Astrocyte (in vitro differentiated cells and primary cell): ENCODE measurements around the gene DGAT2. TPM values are rescaled to one million over a fixed set of nuclear protein-coding genes. Genes with fewer than 3 reads are reported as not detected.

Experiments
- DNase-seq: peaks from one replicate; pipeline ENCODE4 v3.0.0-alpha.2; 2010; ENCODE audit warnings: low read depth
- FAIRE-seq: peaks from 2 replicates; lab custom pipeline; 2011; peaks lifted over from hg19 to GRCh38; lab: Jason Lieb, UNC
- H2AFZ ChIP-seq: 2 replicates; pipeline ENCODE4 v1.6.0; 2012; ENCODE audit warnings: low read depth, low read length, inconsistent platforms
- H3K27ac ChIP-seq: 2 replicates; pipeline ENCODE4 v1.5.1; 2011; ENCODE audit warnings: low read depth, low read length, inconsistent platforms
- H3K27me3 ChIP-seq: 2 replicates; pipeline ENCODE4 v1.6.0; 2011; ENCODE audit warnings: low read length, inconsistent platforms; ENCODE audit not compliant: insufficient read depth
- H3K36me3 ChIP-seq: 2 replicates; pipeline ENCODE4 v1.5.1; 2011; ENCODE audit warnings: low read length, inconsistent platforms; ENCODE audit not compliant: insufficient read depth
- H3K4me1 ChIP-seq: 2 replicates; pipeline ENCODE4 v1.5.1; 2011; ENCODE audit warnings: low read length, inconsistent platforms; ENCODE audit not compliant: insufficient read depth
- H3K4me2 ChIP-seq: 2 replicates; pipeline ENCODE4 v1.6.0; 2012; ENCODE audit warnings: low read length, inconsistent platforms
- H3K4me3 ChIP-seq: 2 replicates; pipeline ENCODE4 v1.5.1; 2011; ENCODE audit warnings: low read depth, mild to moderate bottlenecking, low read length, inconsistent platforms; ENCODE audit not compliant: insufficient read depth
- H3K79me2 ChIP-seq: 2 replicates; pipeline ENCODE4 v1.6.0; 2012; ENCODE audit warnings: mild to moderate bottlenecking, low read length, inconsistent platforms; ENCODE audit not compliant: insufficient read depth
- H3K9ac ChIP-seq: 2 replicates; pipeline ENCODE4 v1.6.0; 2012; ENCODE audit warnings: mild to moderate bottlenecking, low read length, inconsistent platforms
- H3K9me3 ChIP-seq: 2 replicates; pipeline ENCODE4 v1.5.1; 2012; ENCODE audit warnings: low read depth, mild to moderate bottlenecking, low read length, inconsistent platforms; ENCODE audit not compliant: insufficient read depth
- H4K20me1 ChIP-seq: 2 replicates; pipeline ENCODE4 v1.6.0; 2012; ENCODE audit warnings: low read length, inconsistent platforms; ENCODE audit not compliant: insufficient read depth
- H3K27ac Mint-ChIP-seq: one replicate; pipeline ENCODE4 v1.8.0; 2021; ENCODE audit warnings: mild to moderate bottlenecking, mixed read lengths; ENCODE audit not compliant: unreplicated experiment
- H3K27me3 Mint-ChIP-seq: one replicate; pipeline ENCODE4 v1.8.0; 2021; ENCODE audit warnings: low read depth, mixed read lengths; ENCODE audit not compliant: unreplicated experiment
- H3K36me3 Mint-ChIP-seq: one replicate; pipeline ENCODE4 v1.8.0; 2021; ENCODE audit warnings: low read depth, mixed read lengths; ENCODE audit not compliant: unreplicated experiment
- H3K4me1 Mint-ChIP-seq: one replicate; pipeline ENCODE4 v1.8.0; 2021; ENCODE audit warnings: low read depth, mixed read lengths; ENCODE audit not compliant: unreplicated experiment
- H3K4me3 Mint-ChIP-seq: one replicate; pipeline ENCODE4 v1.8.0; 2021; ENCODE audit warnings: mild to moderate bottlenecking, moderate library complexity, mixed read lengths; ENCODE audit not compliant: unreplicated experiment
- H3K9me3 Mint-ChIP-seq: one replicate; pipeline ENCODE4 v1.8.0; 2021; ENCODE audit warnings: mild to moderate bottlenecking, mixed read lengths; ENCODE audit not compliant: unreplicated experiment
- CTCF ChIP-seq: IDR thresholded peaks from 2 replicates; pipeline ENCODE4 v1.5.1; 2011; ENCODE audit warnings: low read depth, mild to moderate bottlenecking, inconsistent platforms, low read length, moderate library complexity; ENCODE audit not compliant: insufficient read depth
- EZH2 ChIP-seq: IDR thresholded peaks from 2 replicates; pipeline ENCODE4 v1.6.1; 2012; ENCODE audit warnings: mild to moderate bottlenecking, low read length, inconsistent platforms; ENCODE audit not compliant: insufficient read depth
- total RNA-seq: library from RNA; stranded (reverse); gene quantifications from 2 replicates; pipeline ENCODE4 v1.2.1, GENCODE V29; 2021

DGAT2 gene
- total RNA-seq, 1 donor from 2014 or later = 0.73 TPM

GRCh38 chr11:75782540-75783263 is 14.1 kb downstream of the DGAT2 start:
- Histone ChIP-seq H3K4me1 (peaks cover 4% of the 10 kb centered on the region), H3K27me3 (no peaks in the 10 kb centered on the region), H2AFZ (no peak overlapping the region), H4K20me1 (no peaks in the 10 kb centered on the region), H3K27ac (no peak overlapping the region), H3K36me3 (no peaks in the 10 kb centered on the region), H3K79me2 (no peaks in the 10 kb centered on the region), H3K9ac (no peak overlapping the region), H3K4me3 (no peak overlapping the region), H3K4me2 (no peak overlapping the region), H3K9me3 (no peaks in the 10 kb centered on the region)
- Mint-ChIP-seq H3K27ac (no peak overlapping the region), H3K4me1 (no peaks in the 10 kb centered on the region), H3K4me3 (no peak overlapping the region), H3K36me3 (no peaks in the 10 kb centered on the region), H3K9me3 (no peaks in the 10 kb centered on the region), H3K27me3 (peaks cover 28% of the 10 kb centered on the region)
- FAIRE-seq = no peak
- no peak for DNase-seq
- TF ChIP-seq EZH2 = no peak
- TF ChIP-seq CTCF = no peak

GRCh38 chr11:75783416-75784084 is 15.0 kb downstream of the DGAT2 start:
- Histone ChIP-seq H3K4me3 (no peak overlapping the region), H3K4me2 (no peak overlapping the region), H3K4me1 (no peaks in the 10 kb centered on the region), H3K9ac (no peak overlapping the region), H4K20me1 (no peaks in the 10 kb centered on the region), H3K9me3 (no peaks in the 10 kb centered on the region), H3K27ac (no peak overlapping the region), H3K36me3 (no peaks in the 10 kb centered on the region), H3K79me2 (no peaks in the 10 kb centered on the region), H2AFZ (no peak overlapping the region), H3K27me3 (no peaks in the 10 kb centered on the region)
- H3K27me3 Mint-ChIP-seq = peaks cover 33% of the 10 kb centered on the region
- H3K27ac Mint-ChIP-seq = no peak overlapping the region
- DNase-seq (no peak), FAIRE-seq (no peak)
- H3K36me3 Mint-ChIP-seq = no peaks in the 10 kb centered on the region
- H3K4me3 Mint-ChIP-seq = no peak overlapping the region
- no peak for TF ChIP-seq EZH2
- TF ChIP-seq CTCF = no peak
- peaks cover under 1% of the 10 kb centered on the region for H3K9me3 Mint-ChIP-seq
- no peaks in the 10 kb centered on the region for H3K4me1 Mint-ChIP-seq

- Histone ChIP-seq H4K20me1 (no peaks in the 10 kb centered on the region), H2AFZ (no peak overlapping the region), H3K9me3 (no peaks in the 10 kb centered on the region), H3K4me3 (no peak overlapping the region), H3K27ac (no peak overlapping the region), H3K4me2 (no peak overlapping the region), H3K36me3 (no peaks in the 10 kb centered on the region), H3K79me2 (no peaks in the 10 kb centered on the region), H3K27me3 (no peaks in the 10 kb centered on the region), H3K4me1 (no peaks in the 10 kb centered on the region), H3K9ac (no peak overlapping the region)
- Mint-ChIP-seq H3K27me3 (peaks cover 35% of the 10 kb centered on the region), H3K9me3 (peaks cover 2% of the 10 kb centered on the region), H3K27ac (no peak overlapping the region), H3K36me3 (no peaks in the 10 kb centered on the region), H3K4me1 (no peaks in the 10 kb centered on the region), H3K4me3 (no peak overlapping the region)
- TF ChIP-seq EZH2 = no peak
- TF ChIP-seq CTCF = no peak
- no peak for DNase-seq
- no peak for FAIRE-seq
Measured at GRCh38 chr11:75784085-75784478, 15.5 kb downstream of the DGAT2 start.
